ENCODE results near the gene CKS1B. TPM values are rescaled to one million over a fixed set of nuclear protein-coding genes. Genes with fewer than 3 reads are reported as not detected.

The CKS1B gene
- total and polyA plus RNA-seq, 10 donors, result 15.7 to 51.5 (median 27.5) TPM

- Histone ChIP-seq H3K9me3 (no peaks in the 10 kb centered on the region), H3K27ac (peak overlapping the region; percentile 88 to 100 (median 98)), H3K36me3 (peaks cover 3 to 36% (median 17%) of the 10 kb centered on the region in 6 donors), H3K4me1 (peaks cover 35 to 87% (median 74%) of the 10 kb centered on the region in 6 donors), H3K4me3 (peak overlapping the region in 3 of 8 donors; percentile 62 to 81 (median 71)), H3K27me3 (replicated peaks in 1 of 7) (no peaks in the 10 kb centered on the region)
- TF ChIP-seq, protein P1, sequence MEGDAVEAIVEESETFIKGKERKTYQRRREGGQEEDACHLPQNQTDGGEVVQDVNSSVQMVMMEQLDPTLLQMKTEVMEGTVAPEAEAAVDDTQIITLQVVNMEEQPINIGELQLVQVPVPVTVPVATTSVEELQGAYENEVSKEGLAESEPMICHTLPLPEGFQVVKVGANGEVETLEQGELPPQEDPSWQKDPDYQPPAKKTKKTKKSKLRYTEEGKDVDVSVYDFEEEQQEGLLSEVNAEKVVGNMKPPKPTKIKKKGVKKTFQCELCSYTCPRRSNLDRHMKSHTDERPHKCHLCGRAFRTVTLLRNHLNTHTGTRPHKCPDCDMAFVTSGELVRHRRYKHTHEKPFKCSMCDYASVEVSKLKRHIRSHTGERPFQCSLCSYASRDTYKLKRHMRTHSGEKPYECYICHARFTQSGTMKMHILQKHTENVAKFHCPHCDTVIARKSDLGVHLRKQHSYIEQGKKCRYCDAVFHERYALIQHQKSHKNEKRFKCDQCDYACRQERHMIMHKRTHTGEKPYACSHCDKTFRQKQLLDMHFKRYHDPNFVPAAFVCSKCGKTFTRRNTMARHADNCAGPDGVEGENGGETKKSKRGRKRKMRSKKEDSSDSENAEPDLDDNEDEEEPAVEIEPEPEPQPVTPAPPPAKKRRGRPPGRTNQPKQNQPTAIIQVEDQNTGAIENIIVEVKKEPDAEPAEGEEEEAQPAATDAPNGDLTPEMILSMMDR (IDR thresholded peaks at IDR 0.05 in 8 of 11, conservative IDR thresholded peaks at IDR 0.05 in 3 of 11), result no peak
- TF ChIP-seq POLR2AphosphoS5 (IDR thresholded peaks at IDR 0.05), result no peak
- TF ChIP-seq POLR2A (IDR thresholded peaks at IDR 0.05), result no peak
- no peak for DNase-seq
- intact Hi-C loops (cut with DNase I; ENCODE audit: low total_unique reads), result no loop called here
- 72 to 86% (median 75%) methylated on average over 3 of the region's 3 CpGs for WGBS, 5 donors
These were observed 2.3 kb upstream of the CKS1B start for GRCh38 chr1:154972213-154972516.

DNA sequence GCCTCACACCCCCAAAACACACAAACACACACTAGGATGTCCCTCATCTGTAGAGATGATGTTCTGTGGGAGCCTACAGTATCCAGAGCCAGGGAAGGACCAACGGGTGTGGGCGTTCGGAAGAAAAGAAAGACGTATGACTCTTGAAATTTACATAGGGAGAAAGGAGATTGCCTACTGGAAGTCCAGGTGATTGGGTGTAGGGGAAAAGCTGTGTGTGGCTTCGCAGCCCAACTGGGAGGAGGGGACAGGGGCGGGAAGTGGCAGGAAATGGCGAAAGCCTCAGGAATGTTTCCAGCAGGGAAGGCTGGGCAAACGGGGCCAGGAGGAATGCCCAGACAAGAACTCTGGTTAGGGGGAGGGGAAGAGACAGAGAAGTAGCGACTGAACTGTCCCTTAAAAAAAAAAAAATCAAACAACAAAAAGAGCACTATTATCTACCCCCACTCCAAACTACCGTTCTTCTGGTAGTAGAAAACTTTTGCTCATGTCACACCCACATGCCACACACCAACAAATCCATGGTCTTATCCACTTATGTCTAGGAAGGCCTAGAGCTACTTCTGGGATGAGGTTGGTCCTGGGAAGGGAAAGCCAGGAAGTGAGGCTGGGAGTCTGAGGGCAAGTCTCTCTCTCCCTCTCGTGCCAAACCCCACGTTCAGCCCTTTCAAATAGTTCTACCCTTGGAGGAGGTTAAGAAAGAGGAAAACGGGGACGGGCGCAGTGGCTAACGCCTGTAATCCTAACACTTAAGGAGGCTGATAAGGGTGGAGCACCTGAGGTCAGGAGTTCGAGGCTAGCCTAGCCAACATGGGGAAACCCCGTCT, 1.8 kb upstream of the CKS1B start:
- TF ChIP-seq POLR2A (IDR thresholded peaks at IDR 0.05) (no peak), POLR2AphosphoS5 (IDR thresholded peaks at IDR 0.05) (peak in 2 of 3 donors; percentile 64 to 74)
- TF ChIP-seq, protein P1 (IDR thresholded peaks at IDR 0.05 in 8 of 11, conservative IDR thresholded peaks at IDR 0.05 in 3 of 11), result no peak
- no peaks in the 10 kb centered on the region for H3K9me3 ChIP-seq
- peaks cover 35 to 87% (median 68%) of the 10 kb centered on the region in 6 donors for H3K4me1 ChIP-seq
- DNase-seq, result peak; percentile 79
- intact Hi-C loops (cut with DNase I; ENCODE audit: low total_unique reads), result no loop called here
- H3K4me3 ChIP-seq, result peak overlapping the region; percentile 43 to 81 (median 64)
- peak overlapping the region; percentile 88 to 100 (median 98) for H3K27ac ChIP-seq
- 41 to 64% (median 51%) methylated on average over 18 of the region's 18 CpGs for WGBS, 5 donors
- no peaks in the 10 kb centered on the region for H3K27me3 ChIP-seq (replicated peaks in 1 of 7)
- peaks cover 0 to 30% (median 12%) of the 10 kb centered on the region in 6 donors for H3K36me3 ChIP-seq

- WGBS, 5 donors, result 5 to 7% (median 6%) methylated on average over 37 of the region's 37 CpGs
- intact Hi-C loops (cut with DNase I; ENCODE audit: low total_unique reads), result no loop called here
- no peaks in the 10 kb centered on the region for H3K9me3 ChIP-seq
- peak overlapping the region; percentile 43 to 81 (median 64) for H3K4me3 ChIP-seq
- H3K4me1 ChIP-seq, result peaks cover 33 to 83% (median 60%) of the 10 kb centered on the region in 6 donors
- peaks cover 0 to 27% (median 4%) of the 10 kb centered on the region in 6 donors for H3K36me3 ChIP-seq
- H3K27ac ChIP-seq, result peak overlapping the region; percentile 88 to 100 (median 98)
- DNase-seq, result peak; percentile 97
- TF ChIP-seq POLR2AphosphoS5 (IDR thresholded peaks at IDR 0.05) (peak in 2 of 3 donors; percentile 17 to 78), POLR2A (IDR thresholded peaks at IDR 0.05) (no peak)
- TF ChIP-seq, protein P1 (IDR thresholded peaks at IDR 0.05 in 8 of 11, conservative IDR thresholded peaks at IDR 0.05 in 3 of 11), result peak in 3 of 11 experiments; percentile 11 to 15 (median 14)
- H3K27me3 ChIP-seq (replicated peaks in 1 of 7), result no peaks in the 10 kb centered on the region
These were observed 958 bp upstream of the CKS1B start for GRCh38 chr1:154973344-154974101.

Data from spleen (tissue), 11 donors.